HepG2 (cell line): ENCODE measurements around the gene ADAMTS2. TPM values are rescaled to one million over a fixed set of nuclear protein-coding genes. Genes with fewer than 3 reads are reported as not detected.

Source experiments
- ATAC-seq: fragments of 200-7000 bp; cut with Tn5 transposase; 3 replicates; pipeline ENCODE4 v1.9.1; 2020; ENCODE audit warnings: mild to moderate bottlenecking, moderate library complexity
- BruUV-seq: library from RNA; stranded (reverse); fragments of 400-500 nt; replicated peaks from 2 replicates; lab custom pipeline; 2021; lab: Mats Ljungman, UMichigan
- CTCF ChIA-PET: fragments of 300-600 bp; formaldehyde crosslinking; extraction: SDS; loops from one replicate; lab custom pipeline; 2021; ENCODE audit warnings: low total read pairs, inconsistent platforms, low intra/inter-chr PET ratio; lab: Yijun Ruan, JAX
- POLR2A ChIA-PET: fragments of 350-600 bp; sonication (Branson Sonifier 250); formaldehyde crosslinking; loops from one replicate; lab custom pipeline; 2020; ENCODE audit warnings: antibody characterized with exemption, inconsistent platforms; lab: Yijun Ruan, JAX
- DNase-seq: peaks from one replicate; pipeline ENCODE4 v3.0.0-alpha.2; 2015; ENCODE audit warnings: low spot score
- FAIRE-seq: peaks from 3 replicates; lab custom pipeline; 2011; peaks lifted over from hg19 to GRCh38; lab: Jason Lieb, UNC
- H2AFZ ChIP-seq: one replicate; pipeline ENCODE4 v1.6.1; 2011; ENCODE audit warnings: low read length, inconsistent platforms
- H3K27ac ChIP-seq: fragments of 300-600 bp; 3 replicates; pipeline ENCODE4 v1.8.0; 2011; ENCODE audit warnings: mixed run types, mild to moderate bottlenecking, mixed read lengths, low read length, inconsistent platforms; ENCODE audit not compliant: insufficient read depth; ENCODE audit errors: extremely low read length
- H3K27me3 ChIP-seq, 2 experiments: fragments of 200-600 bp in 1 of 2; 2 replicates in 1 of 2; 3 replicates in 1 of 2; pipeline versions ENCODE4 v1.6.0 to v1.8.0; 2011; ENCODE audit warnings: low read length in 2 of 2, mild to moderate bottlenecking in 2 of 2, moderate library complexity in 2 of 2, inconsistent platforms in 1 of 2; ENCODE audit not compliant: insufficient read depth in 2 of 2, control insufficient read depth in 1 of 2
- H3K36me3 ChIP-seq, 2 experiments: fragments of 200-600 bp in 1 of 2; replicated peaks in 1 of 2; 2 replicates in 1 of 2; 3 replicates in 1 of 2; pipeline versions ENCODE4 v1.5.1 to v1.8.0; 2011; ENCODE audit warnings: low read length in 2 of 2, inconsistent platforms in 1 of 2; ENCODE audit not compliant: insufficient read depth in 2 of 2, control insufficient read depth in 1 of 2
- H3K4me1 ChIP-seq: 2 replicates; pipeline ENCODE4 v1.5.1; 2012; ENCODE audit warnings: low read length, inconsistent platforms; ENCODE audit not compliant: insufficient read depth
- H3K4me2 ChIP-seq: 2 replicates; pipeline ENCODE4 v1.6.0; 2011; ENCODE audit warnings: low read depth, low read length, inconsistent platforms
- H3K4me3 ChIP-seq, 3 experiments: fragments of 200-600 bp in 1 of 3; sonication (generic), shearing (Covaris generic) in 1 of 3; replicated peaks in 1 of 3; 2 replicates each; pipeline ENCODE4 v1.5.1; 2011 to 2016; ENCODE audit warnings: low read length in 3 of 3, inconsistent platforms in 2 of 3, low read depth in 2 of 3, mild to moderate bottlenecking in 2 of 3, control low read depth in 1 of 3, mixed read lengths in 1 of 3; ENCODE audit not compliant: insufficient read depth in 1 of 3
- H3K79me2 ChIP-seq: one replicate; pipeline ENCODE4 v1.6.1; 2011; ENCODE audit warnings: low read length, inconsistent platforms; ENCODE audit not compliant: insufficient read depth
- H3K9ac ChIP-seq: 2 replicates; pipeline ENCODE4 v1.6.0; 2011; ENCODE audit warnings: mild to moderate bottlenecking, low read depth, low read length, inconsistent platforms; ENCODE audit not compliant: insufficient read depth
- H3K9me3 ChIP-seq: 2 replicates; pipeline ENCODE4 v1.5.1; 2012; ENCODE audit warnings: mild to moderate bottlenecking, low read length
- H4K20me1 ChIP-seq: 2 replicates; pipeline ENCODE4 v1.6.0; 2011; ENCODE audit warnings: inconsistent platforms, mild to moderate bottlenecking, low read length, moderate library complexity; ENCODE audit not compliant: insufficient read depth
- DMAP1 ChIP-seq: IDR thresholded peaks from 2 replicates; pipeline ENCODE4 v1.6.1; 2016
- EZH2 ChIP-seq: conservative IDR thresholded peaks from 2 replicates; pipeline ENCODE4 v1.6.1; 2012; ENCODE audit warnings: mild to moderate bottlenecking, low read depth, low read length, moderate library complexity
- FOXM1 ChIP-seq: sonication (generic); formaldehyde crosslinking; IDR thresholded peaks from 2 replicates; pipeline ENCODE4 v1.5.0; 2020; ENCODE audit warnings: missing genetic modification reagents
- MYC ChIP-seq: sonication (generic); formaldehyde crosslinking; IDR thresholded peaks from 2 replicates; pipeline ENCODE4 v1.9.0; 2021; ENCODE audit warnings: missing genetic modification reagents, borderline replicate concordance
- MYNN ChIP-seq: sonication (generic); formaldehyde crosslinking; IDR thresholded peaks from 2 replicates; pipeline ENCODE4 v1.4.0; 2020; ENCODE audit warnings: mild to moderate bottlenecking, low read depth, missing genetic modification reagents
- NR2F6 ChIP-seq, 2 experiments: IDR thresholded peaks; 2 replicates each; pipeline ENCODE4 v1.6.1; 2016; ENCODE audit warnings: antibody characterized with exemption in 1 of 2, mild to moderate bottlenecking in 1 of 2
- SOX5 ChIP-seq: IDR thresholded peaks from 2 replicates; pipeline ENCODE4 v1.6.1; 2016; ENCODE audit warnings: borderline replicate concordance
- SP140L ChIP-seq: sonication (generic); formaldehyde crosslinking; IDR thresholded peaks from 2 replicates; pipeline ENCODE4 v1.4.0; 2020; ENCODE audit warnings: missing genetic modification reagents, borderline replicate concordance
- ZEB1 ChIP-seq: IDR thresholded peaks from 2 replicates; pipeline ENCODE4 v1.6.1; 2012; ENCODE audit warnings: mild to moderate bottlenecking, low read depth, inconsistent platforms; ENCODE audit not compliant: insufficient replicate concordance
- ZFX ChIP-seq: sonication (generic); formaldehyde crosslinking; IDR thresholded peaks from 2 replicates; pipeline ENCODE4 v1.4.0; 2020; ENCODE audit warnings: mild to moderate bottlenecking, low read depth, missing genetic modification reagents, moderate library complexity
- ZNF17 ChIP-seq: sonication (generic); formaldehyde crosslinking; IDR thresholded peaks from 2 replicates; pipeline ENCODE4 v1.5.0; 2020; ENCODE audit warnings: mild to moderate bottlenecking, missing genetic modification reagents
- ZNF333 ChIP-seq: sonication (generic); formaldehyde crosslinking; IDR thresholded peaks from 2 replicates; pipeline ENCODE4 v1.4.0; 2020; ENCODE audit warnings: mild to moderate bottlenecking, missing genetic modification reagents, borderline replicate concordance
- ZNF335 ChIP-seq: sonication (generic); formaldehyde crosslinking; IDR thresholded peaks from 2 replicates; pipeline ENCODE4 v1.4.0; 2020; ENCODE audit warnings: missing genetic modification reagents
- ZNF777 ChIP-seq: sonication (generic); formaldehyde crosslinking; IDR thresholded peaks from 2 replicates; pipeline ENCODE4 v1.4.0; 2020; ENCODE audit warnings: missing genetic modification reagents
- ZNF879 ChIP-seq: sonication (generic); formaldehyde crosslinking; IDR thresholded peaks from 2 replicates; pipeline ENCODE4 v1.8.1; 2023; ENCODE audit warnings: missing genetic modification reagents
- ZSCAN22 ChIP-seq: sonication (generic); formaldehyde crosslinking; IDR thresholded peaks from 2 replicates; pipeline ENCODE4 v1.4.0; 2020; ENCODE audit warnings: mild to moderate bottlenecking, missing genetic modification reagents
- WGBS: methylation state at CpG from one replicate; pipeline ENCODE4 v1.1.6; 2017; ENCODE audit warnings: low lambda C conversion rate; 5-methylcytosine and 5-hydroxymethylcytosine counted together
- in situ Hi-C: cut with HindIII; loops from 2 replicates; pipeline ENCODE4 v1.10.0; 2017; ENCODE audit warnings: low pct_unique_long_range_greater_than_20kb; ENCODE audit not compliant: extremely low pct_ligation_motif_present
- intact Hi-C: fragments of 100-400 bp; cut with micrococcal nuclease; formaldehyde crosslinking; loops from one replicate; pipeline ENCODE4 v1.10.0; 2022; ENCODE audit not compliant: unreplicated experiment
- polyA plus RNA-seq, 8 experiments: library from polyadenylated mRNA; depleted of rRNA in 3 of 8; stranded (reverse) in 7 of 8; unstranded in 1 of 8; fragments of >200 nt; fragmentation: Illumina TruSeq in 4 of 8; extraction: Trizol in 4 of 8; gene quantifications; 2 replicates each; pipeline versions ENCODE4 v1.2.1 to v1.2.3, GENCODE V29; 2011 to 2016; ENCODE audit warnings: low read depth in 4 of 8, missing spikeins in 1 of 8, mixed read lengths in 1 of 8; ENCODE audit not compliant: insufficient read depth in 1 of 8
- small RNA-seq, 3 experiments: library from RNA; depleted of rRNA; stranded (forward); fragments of <200 nt; gene quantifications; one replicate each; pipeline ENCODE3, GENCODE V24; 2012; ENCODE audit warnings: low read depth in 2 of 3, low replicate concordance in 1 of 3; ENCODE audit not compliant: insufficient read length in 3 of 3, insufficient read depth in 2 of 3
- total RNA-seq, 5 experiments: library from RNA; depleted of rRNA; stranded (reverse); fragments of >200 nt; fragmentation: Illumina TruSeq; extraction: Trizol; gene quantifications; 2 replicates each; pipeline ENCODE4 v1.2.3, GENCODE V29; 2016; ENCODE audit warnings: low read depth in 1 of 5
- TF ChIP-seq, protein P1 (sequence below): sonication (generic); formaldehyde crosslinking; IDR thresholded peaks from 2 replicates; pipeline ENCODE4 v1.4.0; 2020; ENCODE audit warnings: mild to moderate bottlenecking, missing genetic modification reagents

Gene ADAMTS2
- total and polyA plus RNA-seq, 2 of the 13 experiments (the other 11 are each of a cell fraction or from before 2014, with no cell fraction given): 0.24 to 3.5 TPM

DNA sequence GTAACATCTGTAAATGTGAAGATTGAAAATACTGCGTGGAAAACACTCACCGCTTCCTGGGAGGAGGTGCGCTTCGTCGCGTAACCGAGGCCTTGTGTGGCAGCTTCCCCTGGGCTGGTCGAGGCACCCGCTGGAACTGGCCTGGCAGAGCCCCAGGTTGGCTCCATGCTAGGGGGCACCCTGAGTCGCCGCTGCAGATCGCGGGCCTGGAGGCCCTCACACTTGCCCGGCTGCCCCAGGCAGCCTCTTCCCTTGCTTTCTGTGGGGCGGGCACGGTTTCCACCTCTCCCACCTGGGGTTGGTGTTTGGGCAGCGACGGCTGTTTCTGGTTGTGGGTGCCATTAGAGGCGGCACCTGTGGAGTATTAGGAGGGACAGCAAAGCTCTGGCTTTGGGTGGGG, 284.2 kb downstream of the ADAMTS2 start:
- Histone ChIP-seq H3K9ac (no peak overlapping the region), H3K4me2 (no peak overlapping the region), H2AFZ (no peak overlapping the region), H3K9me3 (peaks cover 58% of the 10 kb centered on the region), H3K79me2 (no peaks in the 10 kb centered on the region), H3K4me1 (no peaks in the 10 kb centered on the region), H3K36me3 (no peaks in the 10 kb centered on the region), H3K27me3 (no peaks in the 10 kb centered on the region), H3K27ac (no peak overlapping the region), H3K4me3 (no peak overlapping the region), H4K20me1 (no peaks in the 10 kb centered on the region)
- 30% methylated on average over 2 of the region's 19 CpGs for WGBS
- ATAC-seq (no peak), DNase-seq (no peak), FAIRE-seq (no peak)
- TF ChIP-seq ZSCAN22 (no peak), ZNF777 (CRISPR knock-in tag) (no peak), NR2F6 (IDR thresholded peaks at IDR 0.05) (no peak), NR2F6 (CRISPR knock-in tag; IDR thresholded peaks at IDR 0.05) (no peak), FOXM1 (CRISPR knock-in tag) (no peak), ZNF17 (CRISPR knock-in tag) (no peak), MYC (CRISPR knock-in tag) (no peak), ZNF333 (CRISPR knock-in tag) (no peak), EZH2 (no peak), DMAP1 (CRISPR knock-in tag) (no peak), ZFX (CRISPR knock-in tag) (no peak), SP140L (no peak), ZNF879 (no peak), SOX5 (CRISPR knock-in tag) (no peak), ZEB1 (no peak), MYNN (CRISPR knock-in tag) (no peak), ZNF335 (CRISPR knock-in tag) (no peak)
- TF ChIP-seq, protein P1, sequence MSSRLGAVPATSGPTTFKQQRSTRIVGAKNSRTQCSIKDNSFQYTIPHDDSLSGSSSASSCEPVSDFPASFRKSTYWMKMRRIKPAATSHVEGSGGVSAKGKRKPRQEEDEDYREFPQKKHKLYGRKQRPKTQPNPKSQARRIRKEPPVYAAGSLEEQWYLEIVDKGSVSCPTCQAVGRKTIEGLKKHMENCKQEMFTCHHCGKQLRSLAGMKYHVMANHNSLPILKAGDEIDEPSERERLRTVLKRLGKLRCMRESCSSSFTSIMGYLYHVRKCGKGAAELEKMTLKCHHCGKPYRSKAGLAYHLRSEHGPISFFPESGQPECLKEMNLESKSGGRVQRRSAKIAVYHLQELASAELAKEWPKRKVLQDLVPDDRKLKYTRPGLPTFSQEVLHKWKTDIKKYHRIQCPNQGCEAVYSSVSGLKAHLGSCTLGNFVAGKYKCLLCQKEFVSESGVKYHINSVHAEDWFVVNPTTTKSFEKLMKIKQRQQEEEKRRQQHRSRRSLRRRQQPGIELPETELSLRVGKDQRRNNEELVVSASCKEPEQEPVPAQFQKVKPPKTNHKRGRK (CRISPR knock-in tag): no peak
- no TSS peak for BruUV-seq
- ChIA-PET CTCF (no interaction called here), POLR2A (no interaction called here)
- in situ Hi-C loops: no loop called here
- intact Hi-C loops: no loop called here

Small RNA genes within 50 kb of the gene (small RNA-seq; reads per million reads assigned to genes)
- gene AC109479.2: 0 reads per million in 3 experiments

Other genes with a start within 250 kb of the ADAMTS2 start
- 28.6 and 31.9 TPM in 2 replicates for gene RUFY1, start 205.1 kb upstream of the ADAMTS2 start, total RNA-seq (2016; rRNA removed; fragmentation: Illumina TruSeq; extraction: Trizol)
- 19.9 and 20.8 TPM in 2 replicates for gene RUFY1, start 205.1 kb upstream of the ADAMTS2 start, polyA plus RNA-seq (2011; rRNA removed)